Measurements from ENCODE around the gene PPIP5K2.

PPIP5K2 gene

GRCh38 chr5:103148213-103148612 lies 28.1 kb downstream of the PPIP5K2 start:
- no peak for TF ChIP-seq CTCF (conservative IDR thresholded peaks at IDR 0.05; ENCODE audit: control insufficient read depth, insufficient read depth, low read depth, low read length)
- DNase-seq (ENCODE audit: low read depth), result no peak
- no peak overlapping the region for H3K4me3 ChIP-seq (ENCODE audit: control insufficient read depth, low read depth, low read length)

GRCh38 chr5:103151156-103151555 lies 31.1 kb downstream of the PPIP5K2 start:
- DNase-seq (ENCODE audit: low read depth), result no peak
- TF ChIP-seq CTCF (conservative IDR thresholded peaks at IDR 0.05; ENCODE audit: control insufficient read depth, insufficient read depth, low read depth, low read length), result no peak
- no peak overlapping the region for H3K4me3 ChIP-seq (ENCODE audit: control insufficient read depth, low read depth, low read length)

- DNase-seq (ENCODE audit: low read depth), result no peak
- TF ChIP-seq CTCF (conservative IDR thresholded peaks at IDR 0.05; ENCODE audit: control insufficient read depth, insufficient read depth, low read depth, low read length), result no peak
- no peak overlapping the region for H3K4me3 ChIP-seq (ENCODE audit: control insufficient read depth, low read depth, low read length)
These were observed 46.6 kb downstream of the PPIP5K2 start for GRCh38 chr5:103166706-103167105.

GRCh38 chr5:103174147-103174546 lies 54.0 kb downstream of the PPIP5K2 start:
- no peak for TF ChIP-seq CTCF (conservative IDR thresholded peaks at IDR 0.05; ENCODE audit: control insufficient read depth, insufficient read depth, low read depth, low read length)
- H3K4me3 ChIP-seq (ENCODE audit: control insufficient read depth, low read depth, low read length), result no peak overlapping the region
- no peak for DNase-seq (ENCODE audit: low read depth)

GRCh38 chr5:103177543-103177942 lies 57.4 kb downstream of the PPIP5K2 start:
- no peak overlapping the region for H3K4me3 ChIP-seq (ENCODE audit: control insufficient read depth, low read depth, low read length)
- no peak for TF ChIP-seq CTCF (conservative IDR thresholded peaks at IDR 0.05; ENCODE audit: control insufficient read depth, insufficient read depth, low read depth, low read length)
- peak; percentile 6 for DNase-seq (ENCODE audit: low read depth)

- peak; percentile 1 for DNase-seq (ENCODE audit: low read depth)
- H3K4me3 ChIP-seq (ENCODE audit: control insufficient read depth, low read depth, low read length), result no peak overlapping the region
- no peak for TF ChIP-seq CTCF (conservative IDR thresholded peaks at IDR 0.05; ENCODE audit: control insufficient read depth, insufficient read depth, low read depth, low read length)
These were observed 58.1 kb downstream of the PPIP5K2 start for GRCh38 chr5:103178167-103178566.

GRCh38 chr5:103186152-103186551 lies 66.1 kb downstream of the PPIP5K2 start:
- no peak for TF ChIP-seq CTCF (conservative IDR thresholded peaks at IDR 0.05; ENCODE audit: control insufficient read depth, insufficient read depth, low read depth, low read length)
- DNase-seq (ENCODE audit: low read depth), result no peak

More at GRCh38 chr5:103186152-103186551, 66.1 kb downstream of the PPIP5K2 start:
- no peak overlapping the region for H3K4me3 ChIP-seq (ENCODE audit: control insufficient read depth, low read depth, low read length)
